H54 (cell line): ENCODE results near the gene CD1D.
A peak's percentile ranks its signal among the peaks of the same experiment; 100 is the strongest.
"Not testable (repeated sequence)": the region's sequence is repeated elsewhere in the genome, so short reads cannot be mapped to it uniquely, and the experiment has no call there.

Experiments
- DNase-seq: peaks from one replicate; pipeline ENCODE4 v3.0.0; 2011; ENCODE audit warnings: low spot score, mixed read lengths; ENCODE audit not compliant: insufficient read length
- FAIRE-seq: peaks from 3 replicates; lab custom pipeline; 2011; peaks lifted over from hg19 to GRCh38; lab: Jason Lieb, UNC
- POLR2A ChIP-seq: IDR thresholded peaks from 2 replicates; pipeline ENCODE4 v1.6.1; 2011; ENCODE audit warnings: low read depth, mild to moderate bottlenecking, low read length

The CD1D gene

GRCh38 chr1:158181577-158181922 is 855 bp downstream of the CD1D start:
- TF ChIP-seq POLR2A = no peak
- FAIRE-seq = no peak

DNA sequence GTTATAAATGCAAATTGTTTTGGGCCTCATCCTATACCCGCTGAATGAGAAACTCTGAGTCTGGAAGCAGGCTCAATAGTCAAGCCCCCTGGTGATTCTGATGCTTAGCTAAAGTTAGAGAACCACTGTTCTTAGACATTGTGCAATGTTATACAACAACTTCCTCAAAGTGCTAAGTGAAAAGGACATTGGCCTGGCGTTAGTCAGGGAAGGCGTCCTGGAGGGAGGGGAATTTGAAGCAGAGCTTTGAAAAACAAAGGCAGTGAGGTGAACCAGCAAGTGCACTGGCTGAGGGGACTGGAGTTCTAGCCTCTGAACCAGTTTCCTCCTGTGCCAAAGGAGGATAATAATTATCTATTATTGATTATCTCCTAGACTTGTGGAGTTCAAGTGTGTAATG is 5.1 kb downstream of the CD1D start:
- no peak for TF ChIP-seq POLR2A
- DNase-seq = no peak
- no peak for FAIRE-seq

More at GRCh38 chr1:158181577-158181922, 855 bp downstream of the CD1D start:
- DNase-seq = no peak

DNA sequence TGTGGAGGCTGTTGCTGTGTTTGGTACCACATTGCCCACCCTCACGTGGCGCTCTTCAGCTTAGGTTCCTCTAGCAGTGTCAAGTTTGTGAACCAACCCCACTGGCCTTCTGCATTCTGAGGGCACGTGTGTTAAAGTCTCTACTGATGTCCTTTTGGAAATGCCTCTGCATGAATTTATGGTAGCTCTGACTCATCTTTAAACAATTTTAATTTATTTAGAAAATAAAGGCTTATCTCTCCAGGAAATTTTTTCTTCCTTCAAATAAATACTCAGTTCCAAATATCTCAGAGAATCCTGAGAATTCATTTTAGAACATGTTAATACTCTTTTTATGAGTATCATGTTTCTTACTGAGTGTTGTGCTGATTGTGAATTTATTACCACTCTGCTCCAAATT is 5.5 kb downstream of the CD1D start:
- DNase-seq = no peak
- no peak for TF ChIP-seq POLR2A
- FAIRE-seq = no peak

DNA sequence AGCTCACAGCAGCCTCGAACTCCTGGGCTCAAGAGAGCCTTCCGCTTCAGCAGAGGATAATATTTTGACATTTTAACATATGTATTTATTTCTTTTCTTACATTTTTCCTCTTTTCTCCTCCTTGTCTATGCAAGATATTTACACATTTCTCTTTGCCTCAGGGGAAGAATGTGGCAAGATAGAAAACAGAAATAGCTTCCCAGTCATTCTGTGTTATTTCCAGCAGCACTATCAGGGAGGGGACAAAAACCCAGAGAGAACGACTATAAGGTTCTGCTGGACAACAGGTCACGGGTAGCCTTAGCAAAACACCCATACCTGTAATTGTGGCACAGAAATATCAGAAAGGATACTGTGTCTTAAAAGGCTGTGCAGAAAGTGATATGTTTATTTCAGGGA is 7.9 kb downstream of the CD1D start:
- FAIRE-seq = no peak
- TF ChIP-seq POLR2A = no peak
- DNase-seq = no peak

GRCh38 chr1:158189624-158190023 is 8.9 kb downstream of the CD1D start:
- FAIRE-seq (no peak), DNase-seq (no peak)
- TF ChIP-seq POLR2A = no peak

DNA sequence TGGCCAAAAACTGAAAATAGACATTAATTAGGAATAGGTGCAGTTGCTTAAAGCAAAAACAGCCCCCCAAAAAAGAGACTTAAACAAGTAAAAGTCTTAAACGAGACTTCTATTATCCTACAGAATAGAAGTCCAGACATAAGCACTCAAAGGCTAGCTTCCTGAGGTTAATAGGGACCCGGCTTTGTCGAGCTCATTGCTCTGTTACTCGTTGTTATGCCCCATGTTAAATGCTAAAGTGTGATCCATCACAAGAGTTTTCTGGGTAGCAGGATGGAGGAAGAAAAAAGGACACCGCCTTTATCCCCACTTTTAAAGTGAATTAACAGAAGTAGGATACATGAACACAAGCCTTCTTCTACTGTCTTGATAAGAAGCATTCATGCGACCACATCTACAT is 10.6 kb downstream of the CD1D start:
- no peak for FAIRE-seq
- no peak for DNase-seq
- TF ChIP-seq POLR2A = no peak

DNA sequence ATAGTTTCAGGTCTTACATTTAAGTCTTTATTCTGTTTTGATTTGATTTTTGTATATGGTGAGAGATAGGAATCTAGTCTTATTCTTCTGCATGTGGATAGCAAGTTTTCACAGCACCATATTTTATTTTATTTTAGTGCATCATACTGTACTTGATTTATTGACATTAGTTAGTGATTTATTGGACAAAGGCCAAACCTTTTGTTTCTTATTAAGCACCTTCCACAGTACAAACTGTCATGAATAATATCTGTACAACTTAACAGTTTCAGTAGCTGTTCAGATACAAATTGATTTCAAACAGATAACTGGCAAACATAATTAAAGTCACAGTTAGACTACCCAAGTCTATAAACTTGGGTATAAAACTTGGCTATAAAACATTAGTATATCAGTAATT is 15.8 kb downstream of the CD1D start:
- no peak for TF ChIP-seq POLR2A
- no peak for DNase-seq
- FAIRE-seq = no peak

GRCh38 chr1:158199849-158200248 is 19.2 kb downstream of the CD1D start:
- TF ChIP-seq POLR2A = no peak
- FAIRE-seq (no peak), DNase-seq (no peak)

DNA sequence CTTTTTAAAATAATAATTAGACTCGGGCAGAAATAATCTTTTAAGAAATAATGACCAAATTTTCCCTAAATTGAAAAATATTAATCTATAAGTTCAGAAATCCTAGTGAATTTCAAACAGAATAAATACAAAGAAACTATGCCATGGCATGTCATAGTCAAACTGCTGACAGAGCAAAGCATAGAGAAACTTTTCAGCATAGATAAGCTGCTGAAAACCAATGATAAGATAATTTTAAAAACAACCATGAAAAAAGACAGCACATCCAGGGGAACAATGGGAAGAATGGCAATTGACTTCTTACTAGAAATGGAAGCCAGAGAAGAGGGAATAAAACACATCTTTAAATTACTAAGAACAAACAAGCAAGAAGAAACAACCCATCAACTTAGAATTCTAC is 19.8 kb downstream of the CD1D start:
- no peak for DNase-seq
- FAIRE-seq = no peak
- no peak for TF ChIP-seq POLR2A

DNA sequence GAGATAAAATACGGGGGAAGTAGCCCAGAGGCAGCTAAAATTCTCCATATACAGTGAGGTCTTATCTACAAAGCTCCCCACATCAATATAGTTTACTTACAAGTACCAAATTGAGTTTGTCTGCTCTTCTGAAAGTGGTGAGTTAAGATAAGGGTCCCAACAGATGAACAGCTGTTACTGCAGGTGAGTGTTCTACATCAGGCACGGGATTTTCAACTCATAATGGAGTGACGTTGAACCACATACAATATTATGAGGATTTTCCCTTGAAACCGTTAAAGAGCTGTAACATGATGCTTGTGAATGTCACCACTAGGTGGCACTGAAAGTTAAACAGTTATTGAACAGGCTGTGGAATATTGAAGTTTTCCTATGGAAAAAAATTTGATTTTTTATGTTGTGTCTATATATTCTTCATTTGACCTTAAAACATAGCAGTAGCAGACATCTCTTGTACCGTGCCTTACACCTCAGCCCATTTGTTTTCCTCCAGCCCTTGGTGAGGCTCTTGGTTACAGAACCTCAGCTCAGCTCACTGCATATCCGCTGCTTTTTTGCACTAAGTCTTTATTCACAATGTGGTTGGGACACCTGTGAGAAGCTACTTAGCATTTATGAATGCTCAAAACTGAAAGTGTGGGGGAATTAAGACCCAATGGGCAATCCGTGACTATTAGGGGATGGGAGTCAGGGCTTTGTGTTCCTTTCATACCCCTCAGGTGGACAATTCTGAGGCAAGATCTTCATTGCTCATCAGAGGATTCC is 23.2 kb downstream of the CD1D start:
- FAIRE-seq = peak; percentile 82
- DNase-seq = no peak
- TF ChIP-seq POLR2A = no peak

DNA sequence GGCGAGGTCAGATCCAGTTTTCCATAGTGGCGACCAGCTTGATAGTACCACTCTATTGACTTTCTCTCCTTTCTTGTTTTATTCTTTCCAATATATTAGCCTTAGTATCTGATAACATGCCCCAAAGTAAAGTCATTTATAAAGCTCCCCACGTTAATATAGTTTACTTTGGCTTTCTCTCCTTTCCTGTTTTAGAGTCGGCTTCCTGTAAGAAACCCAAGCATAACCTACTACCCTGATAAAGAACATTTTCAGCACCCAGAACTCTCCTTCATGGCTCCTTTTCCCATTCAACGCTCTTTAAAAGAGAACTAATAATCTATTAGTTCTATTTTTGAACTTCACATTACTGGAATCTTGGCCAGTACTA is 23.7 kb downstream of the CD1D start:
- no peak for FAIRE-seq
- no peak for TF ChIP-seq POLR2A

GRCh38 chr1:158208586-158209116 is 28.0 kb downstream of the CD1D start:
- TF ChIP-seq POLR2A = no peak
- FAIRE-seq (no peak), DNase-seq (no peak)

More for the DNA sequence above, 23.7 kb downstream of the CD1D start:
- no peak for DNase-seq

DNA sequence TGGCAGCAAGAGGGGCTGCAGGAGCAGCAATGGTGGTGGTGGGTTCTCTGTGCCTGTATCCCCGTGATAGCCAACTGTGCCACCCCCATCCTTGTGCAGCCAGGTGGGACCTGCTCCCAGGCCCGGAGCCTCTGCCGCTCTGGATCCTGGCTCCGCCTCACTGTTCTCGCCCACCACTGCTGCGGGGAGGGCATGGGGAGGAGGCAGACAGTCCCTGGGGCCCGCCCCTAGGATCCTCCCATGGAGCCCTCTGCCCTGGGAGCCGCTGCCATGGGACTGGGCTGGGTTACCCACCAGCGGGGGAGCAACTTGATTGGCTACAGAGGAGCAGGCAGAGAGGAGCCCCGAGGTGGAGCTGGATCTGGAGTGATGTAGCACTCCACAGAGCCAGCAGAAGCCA is 31.6 kb downstream of the CD1D start:
- no peak for FAIRE-seq
- DNase-seq = no peak
- no peak for TF ChIP-seq POLR2A

DNA sequence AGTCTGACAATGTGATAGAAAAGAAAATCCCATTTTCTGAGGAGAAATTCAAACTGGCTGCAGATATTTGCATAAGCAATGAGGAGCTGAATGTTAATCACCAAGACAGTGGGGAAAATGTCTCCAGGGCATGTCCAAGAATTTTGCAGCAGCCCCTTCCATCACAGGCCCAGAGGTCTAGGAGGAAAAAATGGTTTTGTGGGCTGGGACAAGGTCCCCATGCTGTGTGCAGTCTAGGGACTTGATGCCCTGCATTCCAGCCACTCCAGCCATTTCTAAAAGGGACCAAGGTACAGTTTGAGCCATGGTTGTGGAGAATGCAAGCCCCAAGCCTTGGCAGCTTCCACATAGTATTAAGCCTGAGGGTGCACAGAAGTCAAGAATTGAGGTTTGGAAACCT is 42.8 kb downstream of the CD1D start:
- DNase-seq = not testable (repeated sequence)

DNA sequence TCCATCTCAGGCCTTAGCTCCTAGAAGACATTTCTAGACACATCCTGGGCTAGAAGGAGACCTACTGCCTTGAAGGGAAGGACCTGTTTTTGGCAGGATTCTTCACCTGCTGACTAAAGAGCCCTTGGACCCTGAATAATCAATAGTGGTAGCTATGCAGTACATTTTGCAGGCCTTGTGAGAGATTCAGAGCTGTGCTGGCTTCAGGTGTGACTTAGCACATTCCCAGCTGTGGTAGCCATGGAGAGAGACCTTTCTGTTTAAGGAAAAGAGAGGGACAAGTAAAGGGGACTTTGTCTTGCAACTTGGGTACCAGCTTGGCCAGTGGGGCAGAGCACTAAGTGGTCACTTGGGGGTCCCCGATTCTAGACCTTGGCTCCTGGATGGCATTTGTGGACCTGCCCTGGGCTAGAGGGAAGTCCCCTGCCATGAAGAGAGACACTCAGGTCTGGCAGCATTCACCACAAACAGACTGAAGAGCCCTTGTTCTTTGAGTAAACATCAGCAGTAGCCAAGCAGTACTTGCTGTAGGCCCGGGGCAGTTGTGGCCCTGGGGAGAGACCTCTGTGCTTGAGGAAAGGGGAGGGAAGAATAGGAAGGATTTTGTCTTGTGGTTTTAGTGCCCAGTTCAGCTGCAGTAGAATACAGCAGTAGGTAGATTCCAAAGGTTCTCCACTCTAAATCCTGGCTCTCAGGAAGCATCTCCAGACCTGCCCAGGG is 47.4 kb downstream of the CD1D start:
- DNase-seq (no peak), FAIRE-seq (no peak)
- TF ChIP-seq POLR2A = no peak

More for the DNA sequence above, 42.8 kb downstream of the CD1D start:
- FAIRE-seq = not testable (repeated sequence)
